ENCODE measurements around the gene PPIL4. TPM values are rescaled to one million over a fixed set of nuclear protein-coding genes. Genes with fewer than 3 reads are reported as not detected.

The PPIL4 gene
- total RNA-seq, 6 donors from 2014 or later = 15.1 to 50.6 (median 21.8) TPM

GRCh38 chr6:149559389-149559788, 13.5 kb upstream of the PPIL4 start:
- Histone ChIP-seq H3K36me3 (no peaks in the 10 kb centered on the region), H3K27ac (no peak overlapping the region), H3K9me3 (no peaks in the 10 kb centered on the region), H3K4me1 (no peaks in the 10 kb centered on the region), H3K4me3 (no peak overlapping the region), H3K27me3 (no peaks in the 10 kb centered on the region)
- 59 to 75% methylated on average over 2 of the region's 2 CpGs for WGBS, 2 donors
- TF ChIP-seq POLR2AphosphoS5 (IDR thresholded peaks at IDR 0.05) (no peak), CTCF (IDR thresholded peaks at IDR 0.05) (no peak), POLR2A (IDR thresholded peaks at IDR 0.05) (no peak), EP300 (IDR thresholded peaks at IDR 0.05) (no peak)
- ATAC-seq (ENCODE audit: low FRiP score in 2 of 2) (no peak), DNase-seq (no peak)

- DNase-seq = no peak
- H3K27ac ChIP-seq = no peak overlapping the region
- H3K27me3 ChIP-seq = no peaks in the 10 kb centered on the region
- TF ChIP-seq POLR2A (IDR thresholded peaks at IDR 0.05) (no peak), EP300 (IDR thresholded peaks at IDR 0.05) (no peak), CTCF (IDR thresholded peaks at IDR 0.05) (no peak), POLR2AphosphoS5 (IDR thresholded peaks at IDR 0.05) (no peak)
- H3K4me3 ChIP-seq = no peak overlapping the region
- H3K9me3 ChIP-seq = no peaks in the 10 kb centered on the region
- no peaks in the 10 kb centered on the region for H3K36me3 ChIP-seq
- H3K4me1 ChIP-seq = no peaks in the 10 kb centered on the region
- ATAC-seq (ENCODE audit: low FRiP score in 2 of 2) = no peak
These were observed 12.2 kb upstream of the PPIL4 start for GRCh38 chr6:149558029-149558428.

- no peak overlapping the region for H3K4me3 ChIP-seq
- H3K27me3 ChIP-seq = no peaks in the 10 kb centered on the region
- H3K27ac ChIP-seq = no peak overlapping the region
- DNase-seq (peak in 1 of 2 donors; percentile 50), ATAC-seq (ENCODE audit: low FRiP score in 2 of 2) (no peak)
- H3K9me3 ChIP-seq = no peaks in the 10 kb centered on the region
- TF ChIP-seq EP300 (IDR thresholded peaks at IDR 0.05) (no peak), POLR2AphosphoS5 (IDR thresholded peaks at IDR 0.05) (no peak), POLR2A (IDR thresholded peaks at IDR 0.05) (no peak), CTCF (IDR thresholded peaks at IDR 0.05) (no peak)
- H3K4me1 ChIP-seq = no peaks in the 10 kb centered on the region
- WGBS, 2 donors = 72 to 86% methylated on average over 1 to 4 of the region's 5 CpGs
- H3K36me3 ChIP-seq = no peaks in the 10 kb centered on the region
These were observed 6.1 kb upstream of the PPIL4 start for GRCh38 chr6:149551920-149552319.

- peak overlapping the region; percentile 80 to 96 (median 94) for H3K4me3 ChIP-seq
- TF ChIP-seq EP300 (IDR thresholded peaks at IDR 0.05) (no peak), CTCF (IDR thresholded peaks at IDR 0.05) (peak in 1 of 6 experiments; percentile 8)
- WGBS, 2 donors = 0% methylated on average over 16 of the region's 16 CpGs
- H3K9me3 ChIP-seq = no peaks in the 10 kb centered on the region
- H3K27ac ChIP-seq = peak overlapping the region; percentile 96 to 98 (median 98)
- H3K36me3 ChIP-seq = peaks cover 0 to 10% (median 6%) of the 10 kb centered on the region in 4 donors
- H3K4me1 ChIP-seq = peaks cover 22 to 37% (median 23%) of the 10 kb centered on the region in 4 donors
- peak in 1 of 2 donors; percentile 36 for DNase-seq
- peak; percentile 77 for ATAC-seq (ENCODE audit: low FRiP score in 2 of 2)
- H3K27me3 ChIP-seq = no peaks in the 10 kb centered on the region
These were observed 537 bp downstream of the PPIL4 start for GRCh38 chr6:149545258-149545753.

- peaks cover under 1 to 15% (median 12%) of the 10 kb centered on the region in 4 donors for H3K36me3 ChIP-seq
- TF ChIP-seq CTCF (IDR thresholded peaks at IDR 0.05) (no peak), POLR2AphosphoS5 (IDR thresholded peaks at IDR 0.05) (no peak), EP300 (IDR thresholded peaks at IDR 0.05) (no peak), POLR2A (IDR thresholded peaks at IDR 0.05) (no peak)
- H3K9me3 ChIP-seq = no peaks in the 10 kb centered on the region
- ATAC-seq (ENCODE audit: low FRiP score in 2 of 2) (peak in 1 of 2 donors; percentile 8), DNase-seq (no peak)
- no peaks in the 10 kb centered on the region for H3K27me3 ChIP-seq
- H3K27ac ChIP-seq = peak overlapping the region; percentile 96 to 98 (median 98)
- WGBS, 2 donors = 20 to 35% methylated on average over 12 of the region's 12 CpGs
- peaks cover 22 to 37% (median 23%) of the 10 kb centered on the region in 4 donors for H3K4me1 ChIP-seq
- H3K4me3 ChIP-seq = peak overlapping the region; percentile 80 to 96 (median 94)
These were observed 1.1 kb downstream of the PPIL4 start for GRCh38 chr6:149544646-149545257.
